ENCODE data around the gene CACNA2D3.

Gene CACNA2D3

GRCh38 chr3:54372232-54372631 is 249.9 kb downstream of the CACNA2D3 start:
- no peak for DNase-seq (ENCODE audit: low spot score)
- no peak overlapping the region for H3K4ac ChIP-seq (ENCODE audit: low read length)
- H3K36me3 ChIP-seq (replicated peaks in 1 of 2; ENCODE audit: control insufficient read depth in 2 of 2, insufficient read depth in 2 of 2, low read length in 2 of 2), result no peaks in the 10 kb centered on the region
- H3K23ac ChIP-seq (ENCODE audit: low read depth, low read length, poor library complexity), result no peak overlapping the region
- no CpG with 5 or more reads among the region's 3 CpGs for WGBS, 2 donors (ENCODE audit: extremely low coverage in 2 of 2, insufficient read length in 2 of 2, insufficient replicate concordance in 1 of 2)
- H3K9me3 ChIP-seq (replicated peaks in 1 of 2; ENCODE audit: control insufficient read depth in 2 of 2, insufficient read depth in 1 of 2, low read depth in 1 of 2, low read length in 2 of 2), result no peaks in the 10 kb centered on the region
- no peak overlapping the region for H2AFZ ChIP-seq (ENCODE audit: low read length)
- no peak overlapping the region for H3K4me3 ChIP-seq (ENCODE audit: low read length in 2 of 2)
- H2BK15ac ChIP-seq (ENCODE audit: low read length), result no peak overlapping the region
- H4K91ac ChIP-seq (ENCODE audit: low read depth, low read length, poor library complexity), result no peak overlapping the region
- no peaks in the 10 kb centered on the region for H3K4me1 ChIP-seq (ENCODE audit: control insufficient read depth in 2 of 2, insufficient read depth in 1 of 2, low read depth in 1 of 2, low read length in 2 of 2)
- no peak overlapping the region for H3K27ac ChIP-seq (replicated peaks; ENCODE audit: low read length)
- no peak overlapping the region for H2BK120ac ChIP-seq (ENCODE audit: low read depth, low read length)
- no peak overlapping the region for H2AK5ac ChIP-seq (ENCODE audit: low read depth, low read length)
- H3K4me2 ChIP-seq (ENCODE audit: insufficient read depth, low read length, poor library complexity, severe bottlenecking), result no peak overlapping the region
- no peak overlapping the region for H3K14ac ChIP-seq (ENCODE audit: low read length)
- H3K79me1 ChIP-seq (ENCODE audit: low read depth, low read length), result no peaks in the 10 kb centered on the region
- no peak overlapping the region for H2BK12ac ChIP-seq (ENCODE audit: low read length)
- H2BK5ac ChIP-seq (ENCODE audit: low read length), result no peak overlapping the region
- no peaks in the 10 kb centered on the region for H3K27me3 ChIP-seq (ENCODE audit: control insufficient read depth in 3 of 3, insufficient read depth in 3 of 3, low read depth in 1 of 3, low read length in 3 of 3)
- no peak overlapping the region for H3K18ac ChIP-seq (ENCODE audit: low read length)
- no peak overlapping the region for H3K9ac ChIP-seq (ENCODE audit: low read depth, low read length, poor library complexity)
- H4K8ac ChIP-seq (ENCODE audit: low read depth, low read length), result no peak overlapping the region

DNA sequence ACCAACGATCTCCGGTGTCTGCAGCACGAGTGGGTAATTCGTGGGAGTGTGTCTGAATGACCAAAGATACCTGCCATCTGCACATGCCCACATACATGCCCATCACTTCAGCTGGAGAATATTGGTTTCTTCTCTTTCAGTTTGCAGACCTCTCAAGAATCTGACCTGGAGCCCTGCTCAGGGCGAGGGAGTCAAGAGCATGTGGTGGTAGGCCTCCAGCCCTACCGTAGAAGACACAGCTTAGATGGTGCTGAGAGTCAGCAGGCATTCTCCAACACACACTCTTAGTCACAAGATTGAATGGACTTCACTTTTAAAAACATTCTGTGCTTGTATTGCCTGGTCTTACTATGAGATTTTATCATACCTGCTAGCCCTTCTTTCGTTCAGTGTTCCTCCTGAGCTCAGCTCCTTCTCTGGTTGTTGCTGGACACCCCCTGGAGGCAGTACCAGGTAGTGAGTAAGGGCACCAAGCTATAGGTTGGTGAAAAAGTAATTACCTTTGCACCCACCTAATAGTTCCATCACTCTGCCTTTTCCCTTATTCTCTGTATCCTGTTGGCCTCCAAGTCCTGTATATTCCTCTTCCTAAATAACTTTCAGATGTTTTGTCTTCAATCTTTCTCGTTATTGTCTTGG is 252.0 kb downstream of the CACNA2D3 start:
- H3K79me1 ChIP-seq (ENCODE audit: low read depth, low read length), result no peaks in the 10 kb centered on the region
- no peak overlapping the region for H3K27ac ChIP-seq (replicated peaks; ENCODE audit: low read length)
- H3K9me3 ChIP-seq (replicated peaks in 1 of 2; ENCODE audit: control insufficient read depth in 2 of 2, insufficient read depth in 1 of 2, low read depth in 1 of 2, low read length in 2 of 2), result no peaks in the 10 kb centered on the region
- H2BK15ac ChIP-seq (ENCODE audit: low read length), result no peak overlapping the region
- H3K4me3 ChIP-seq (ENCODE audit: low read length in 2 of 2), result no peak overlapping the region
- H2AFZ ChIP-seq (ENCODE audit: low read length), result no peak overlapping the region
- H2BK120ac ChIP-seq (ENCODE audit: low read depth, low read length), result no peak overlapping the region
- no peak overlapping the region for H2BK12ac ChIP-seq (ENCODE audit: low read length)
- no CpG with 5 or more reads among the region's 8 CpGs for WGBS, 2 donors (ENCODE audit: extremely low coverage in 2 of 2, insufficient read length in 2 of 2, insufficient replicate concordance in 1 of 2)
- H3K18ac ChIP-seq (ENCODE audit: low read length), result no peak overlapping the region
- peaks cover 0 to 1% of the 10 kb centered on the region in 2 donors for H3K4me1 ChIP-seq (ENCODE audit: control insufficient read depth in 2 of 2, insufficient read depth in 1 of 2, low read depth in 1 of 2, low read length in 2 of 2)
- no peak overlapping the region for H3K14ac ChIP-seq (ENCODE audit: low read length)
- no peak overlapping the region for H4K8ac ChIP-seq (ENCODE audit: low read depth, low read length)
- H3K36me3 ChIP-seq (replicated peaks in 1 of 2; ENCODE audit: control insufficient read depth in 2 of 2, insufficient read depth in 2 of 2, low read length in 2 of 2), result no peaks in the 10 kb centered on the region
- H3K23ac ChIP-seq (ENCODE audit: low read depth, low read length, poor library complexity), result no peak overlapping the region
- no peak overlapping the region for H2BK5ac ChIP-seq (ENCODE audit: low read length)
- no peak overlapping the region for H3K9ac ChIP-seq (ENCODE audit: low read depth, low read length, poor library complexity)
- peak; percentile 12 for DNase-seq (ENCODE audit: low spot score)
- no peak overlapping the region for H3K4me2 ChIP-seq (ENCODE audit: insufficient read depth, low read length, poor library complexity, severe bottlenecking)
- no peak overlapping the region for H2AK5ac ChIP-seq (ENCODE audit: low read depth, low read length)
- H3K27me3 ChIP-seq (ENCODE audit: control insufficient read depth in 3 of 3, insufficient read depth in 3 of 3, low read depth in 1 of 3, low read length in 3 of 3), result no peaks in the 10 kb centered on the region
- H3K4ac ChIP-seq (ENCODE audit: low read length), result no peak overlapping the region
- H4K91ac ChIP-seq (ENCODE audit: low read depth, low read length, poor library complexity), result no peak overlapping the region

- H3K36me3 ChIP-seq (replicated peaks in 1 of 2; ENCODE audit: control insufficient read depth in 2 of 2, insufficient read depth in 2 of 2, low read length in 2 of 2), result no peaks in the 10 kb centered on the region
- H3K9ac ChIP-seq (ENCODE audit: low read depth, low read length, poor library complexity), result no peak overlapping the region
- no peak overlapping the region for H2AFZ ChIP-seq (ENCODE audit: low read length)
- H3K4me2 ChIP-seq (ENCODE audit: insufficient read depth, low read length, poor library complexity, severe bottlenecking), result no peak overlapping the region
- H2BK120ac ChIP-seq (ENCODE audit: low read depth, low read length), result no peak overlapping the region
- H3K4me3 ChIP-seq (ENCODE audit: low read length in 2 of 2), result no peak overlapping the region
- no peak overlapping the region for H4K8ac ChIP-seq (ENCODE audit: low read depth, low read length)
- H2BK15ac ChIP-seq (ENCODE audit: low read length), result no peak overlapping the region
- no peak overlapping the region for H2BK5ac ChIP-seq (ENCODE audit: low read length)
- H4K91ac ChIP-seq (ENCODE audit: low read depth, low read length, poor library complexity), result no peak overlapping the region
- no peak overlapping the region for H3K27ac ChIP-seq (replicated peaks; ENCODE audit: low read length)
- peak overlapping the region; percentile 40 for H3K23ac ChIP-seq (ENCODE audit: low read depth, low read length, poor library complexity)
- no peak for DNase-seq (ENCODE audit: low spot score)
- H3K9me3 ChIP-seq (replicated peaks in 1 of 2; ENCODE audit: control insufficient read depth in 2 of 2, insufficient read depth in 1 of 2, low read depth in 1 of 2, low read length in 2 of 2), result no peaks in the 10 kb centered on the region
- no CpG with 5 or more reads among the region's 6 CpGs for WGBS, 2 donors (ENCODE audit: extremely low coverage in 2 of 2, insufficient read length in 2 of 2, insufficient replicate concordance in 1 of 2)
- H2BK12ac ChIP-seq (ENCODE audit: low read length), result no peak overlapping the region
- H3K79me1 ChIP-seq (ENCODE audit: low read depth, low read length), result no peaks in the 10 kb centered on the region
- peaks cover 0 to 1% of the 10 kb centered on the region in 2 donors for H3K4me1 ChIP-seq (ENCODE audit: control insufficient read depth in 2 of 2, insufficient read depth in 1 of 2, low read depth in 1 of 2, low read length in 2 of 2)
- H3K27me3 ChIP-seq (ENCODE audit: control insufficient read depth in 3 of 3, insufficient read depth in 3 of 3, low read depth in 1 of 3, low read length in 3 of 3), result no peaks in the 10 kb centered on the region
- H3K4ac ChIP-seq (ENCODE audit: low read length), result no peak overlapping the region
- H3K18ac ChIP-seq (ENCODE audit: low read length), result no peak overlapping the region
- no peak overlapping the region for H3K14ac ChIP-seq (ENCODE audit: low read length)
- no peak overlapping the region for H2AK5ac ChIP-seq (ENCODE audit: low read depth, low read length)
Observed at GRCh38 chr3:54376142-54376807, 253.9 kb downstream of the CACNA2D3 start.

GRCh38 chr3:54376939-54377578 is 254.7 kb downstream of the CACNA2D3 start:
- Histone ChIP-seq H3K9me3 (replicated peaks in 1 of 2; ENCODE audit: control insufficient read depth in 2 of 2, insufficient read depth in 1 of 2, low read depth in 1 of 2, low read length in 2 of 2) (no peaks in the 10 kb centered on the region), H3K9ac (ENCODE audit: low read depth, low read length, poor library complexity) (no peak overlapping the region), H3K27me3 (ENCODE audit: control insufficient read depth in 3 of 3, insufficient read depth in 3 of 3, low read depth in 1 of 3, low read length in 3 of 3) (no peaks in the 10 kb centered on the region), H3K27ac (replicated peaks; ENCODE audit: low read length) (no peak overlapping the region), H2AFZ (ENCODE audit: low read length) (no peak overlapping the region), H3K23ac (ENCODE audit: low read depth, low read length, poor library complexity) (no peak overlapping the region), H4K8ac (ENCODE audit: low read depth, low read length) (no peak overlapping the region), H2BK15ac (ENCODE audit: low read length) (no peak overlapping the region), H3K79me1 (ENCODE audit: low read depth, low read length) (no peaks in the 10 kb centered on the region), H2BK5ac (ENCODE audit: low read length) (no peak overlapping the region), H3K4me1 (ENCODE audit: control insufficient read depth in 2 of 2, insufficient read depth in 1 of 2, low read depth in 1 of 2, low read length in 2 of 2) (peaks cover 0 to 1% of the 10 kb centered on the region in 2 donors), H2BK120ac (ENCODE audit: low read depth, low read length) (no peak overlapping the region), H3K36me3 (replicated peaks in 1 of 2; ENCODE audit: control insufficient read depth in 2 of 2, insufficient read depth in 2 of 2, low read length in 2 of 2) (no peaks in the 10 kb centered on the region), H3K4me3 (ENCODE audit: low read length in 2 of 2) (no peak overlapping the region), H3K18ac (ENCODE audit: low read length) (no peak overlapping the region), H3K4ac (ENCODE audit: low read length) (no peak overlapping the region), H4K91ac (ENCODE audit: low read depth, low read length, poor library complexity) (no peak overlapping the region), H2AK5ac (ENCODE audit: low read depth, low read length) (no peak overlapping the region), H3K4me2 (ENCODE audit: insufficient read depth, low read length, poor library complexity, severe bottlenecking) (no peak overlapping the region), H2BK12ac (ENCODE audit: low read length) (no peak overlapping the region), H3K14ac (ENCODE audit: low read length) (no peak overlapping the region)
- WGBS, 2 donors (ENCODE audit: extremely low coverage in 2 of 2, insufficient read length in 2 of 2, insufficient replicate concordance in 1 of 2), result no CpG with 5 or more reads among the region's 4 CpGs
- DNase-seq (ENCODE audit: low spot score), result no peak

Measured in neuronal stem cell (in vitro differentiated cells).